K562 (cell line): ENCODE results near the gene ZCRB1. TPM values are rescaled to one million over a fixed set of nuclear protein-coding genes. Genes with fewer than 3 reads are reported as not detected.

ENCODE experiments used
- DPF2 ChIP-seq: fragments of 450-650 bp; IDR thresholded peaks from 2 replicates; pipeline ENCODE4 v1.6.1; 2016
- E4F1 ChIP-seq: fragments of 250-450 bp; sonication (Bioruptor Pico); IDR thresholded peaks from 2 replicates; pipeline ENCODE4 v1.5.0; 2021; ENCODE audit warnings: mild to moderate bottlenecking, borderline replicate concordance
- HDAC3 ChIP-seq: fragments of 450-650 bp; IDR thresholded peaks from 2 replicates; pipeline ENCODE4 v1.6.1; 2018; ENCODE audit warnings: borderline replicate concordance, mild to moderate bottlenecking, moderate library complexity; ENCODE audit not compliant: partially characterized antibody
- HMG20B ChIP-seq: fragments of 250-450 bp; sonication (Bioruptor Pico); IDR thresholded peaks from 2 replicates; pipeline ENCODE4 v1.5.0; 2021; ENCODE audit warnings: mild to moderate bottlenecking
- MGA ChIP-seq: fragments of 450-650 bp; IDR thresholded peaks from 2 replicates; pipeline ENCODE4 v1.6.1; 2016; ENCODE audit warnings: mild to moderate bottlenecking, moderate library complexity
- NONO ChIP-seq, 2 experiments: fragments of 200-400 bp in 1 of 2; fragments of 450-650 bp in 1 of 2; formaldehyde crosslinking in 1 of 2; IDR thresholded peaks; 2 replicates each; pipeline ENCODE4 v1.6.1; 2017; ENCODE audit warnings: low read depth in 2 of 2, mild to moderate bottlenecking in 2 of 2, moderate library complexity in 2 of 2, low read length in 1 of 2
- PKNOX1 ChIP-seq: fragments of 450-650 bp; IDR thresholded peaks from 2 replicates; pipeline ENCODE4 v1.6.1; 2016
- TAL1 ChIP-seq: fragments of 450-650 bp; IDR thresholded peaks from 2 replicates; pipeline ENCODE4 v1.6.1; 2016; ENCODE audit warnings: mild to moderate bottlenecking
- THAP12 ChIP-seq: fragments of 250-450 bp; sonication (Bioruptor Pico); IDR thresholded peaks from 2 replicates; pipeline ENCODE4 v1.9.0; 2021; ENCODE audit warnings: mild to moderate bottlenecking, inconsistent platforms
- ZC3H8 ChIP-seq: fragments of 450-650 bp; IDR thresholded peaks from 2 replicates; pipeline ENCODE4 v1.6.1; 2017
- ZNF324 ChIP-seq: fragments of 250-450 bp; sonication (Bioruptor Pico); IDR thresholded peaks from 2 replicates; pipeline ENCODE4 v1.4.0; 2020; ENCODE audit warnings: mild to moderate bottlenecking
- ZNF699 ChIP-seq: fragments of 250-450 bp; sonication (Bioruptor Pico); IDR thresholded peaks from 2 replicates; pipeline ENCODE4 v1.8.0; 2021; ENCODE audit warnings: mild to moderate bottlenecking, moderate library complexity; ENCODE audit not compliant: insufficient replicate concordance
- polyA plus RNA-seq, 8 experiments: library from polyadenylated mRNA; depleted of rRNA in 4 of 8; stranded (reverse) in 5 of 8; unstranded in 3 of 8; fragments of >200 nt; fragmentation: Nextera tagmentation in 2 of 8; fragmentation: Illumina TruSeq in 1 of 8; extraction: Ambion mirVana in 2 of 8; extraction: Trizol in 1 of 8; gene quantifications; 2 replicates each; pipeline versions ENCODE4 v1.2.1 to v1.2.3, GENCODE V29; 2011 to 2014; ENCODE audit warnings: inconsistent platforms in 1 of 8, missing spikeins in 1 of 8
- total RNA-seq, 7 experiments: library from RNA; depleted of rRNA in 6 of 7; stranded (reverse); fragments of >200 nt in 6 of 7; fragmentation: Illumina TruSeq in 2 of 7; extraction: Trizol in 2 of 7; gene quantifications; 2 replicates each; pipeline versions ENCODE4 v1.2.1 to v1.2.3, GENCODE V29; 2011 to 2021; ENCODE audit warnings: low replicate concordance in 1 of 7

Gene ZCRB1
- total and polyA plus RNA-seq, 9 of the 15 experiments (the other 6 are each of a cell fraction or from before 2014, with no cell fraction given), result 36.0 to 102 (median 51.0) TPM

- TF ChIP-seq NONO (IDR thresholded peaks at IDR 0.05; ENCODE audit: low read depth in 2 of 2, low read length in 1 of 2) (no peak), ZNF699 (CRISPR knock-in tag) (no peak), MGA (no peak), ZNF324 (CRISPR knock-in tag) (no peak), DPF2 (peak; percentile 57), E4F1 (no peak), ZC3H8 (no peak), THAP12 (CRISPR knock-in tag) (no peak), TAL1 (peak; percentile 59), HMG20B (CRISPR knock-in tag) (no peak), HDAC3 (no peak), PKNOX1 (0 out of 2 replicates have a peak, but pooled peaks have one; percentile 29)
These were observed 12.4 kb upstream of the ZCRB1 start (continued) for GRCh38 chr12:42338280-42338679.
